Ishikawa (cell line): Measurements from ENCODE around the gene SPOP.

Experiments
- CEBPB ChIP-seq: IDR thresholded peaks from 2 replicates; pipeline ENCODE4 v1.6.1; 2012
- CREB1 ChIP-seq: IDR thresholded peaks from 2 replicates; pipeline ENCODE4 v1.6.1; 2012; ENCODE audit warnings: low read depth
- EGR1 ChIP-seq: IDR thresholded peaks from 2 replicates; pipeline ENCODE4 v1.6.1; 2012
- EP300 ChIP-seq: IDR thresholded peaks from 2 replicates; pipeline ENCODE4 v1.6.1; 2012; ENCODE audit warnings: borderline replicate concordance
- FOXM1 ChIP-seq: IDR thresholded peaks from 2 replicates; pipeline ENCODE4 v1.6.1; 2012; ENCODE audit warnings: low read depth, borderline replicate concordance
- NFIC ChIP-seq: IDR thresholded peaks from 2 replicates; pipeline ENCODE4 v1.6.1; 2012
- RAD21 ChIP-seq: IDR thresholded peaks from 2 replicates; pipeline ENCODE4 v1.6.1; 2012; ENCODE audit warnings: low read depth
- TAF1 ChIP-seq: IDR thresholded peaks from 2 replicates; pipeline ENCODE4 v1.6.1; 2012; ENCODE audit warnings: low read depth, mild to moderate bottlenecking
- TCF12 ChIP-seq: IDR thresholded peaks from 2 replicates; pipeline ENCODE4 v1.6.1; 2012; ENCODE audit warnings: low read depth
- TEAD4 ChIP-seq: IDR thresholded peaks from 2 replicates; pipeline ENCODE4 v1.6.1; 2012
- YY1 ChIP-seq: IDR thresholded peaks from 2 replicates; pipeline ENCODE4 v1.6.1; 2012; ENCODE audit warnings: low read depth
- ZBTB7A ChIP-seq: IDR thresholded peaks from 2 replicates; pipeline ENCODE4 v1.6.1; 2012; ENCODE audit warnings: low read depth
- TF ChIP-seq, protein P1 (sequence below): IDR thresholded peaks from 2 replicates; pipeline ENCODE4 v1.6.1; 2012
- TF ChIP-seq, protein P2 (sequence below): IDR thresholded peaks from 2 replicates; pipeline ENCODE4 v1.6.1; 2012; ENCODE audit warnings: low read depth, mild to moderate bottlenecking
- TF ChIP-seq, protein P3 (sequence below): IDR thresholded peaks from 2 replicates; pipeline ENCODE4 v1.6.1; 2012

SPOP gene

DNA sequence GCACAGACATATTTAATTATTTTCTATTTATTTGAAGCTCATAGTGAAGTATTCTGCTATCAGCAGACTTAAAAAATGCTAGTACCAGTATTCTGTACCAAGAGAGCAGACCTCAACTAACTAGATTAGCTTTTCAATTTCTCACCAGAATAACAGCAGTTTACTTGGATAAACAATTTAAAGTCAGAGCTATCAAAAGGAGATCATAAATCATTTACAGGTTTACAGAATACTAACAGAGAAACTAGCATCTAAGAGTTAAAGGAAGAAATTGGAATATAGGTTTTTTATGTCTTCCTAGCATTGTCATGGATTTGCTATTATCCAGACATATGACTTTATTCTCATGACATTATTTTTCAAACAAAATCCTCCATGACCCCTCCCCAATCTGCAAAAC lies 3.4 kb downstream of the SPOP start:
- TF ChIP-seq EP300 = no peak
- no peak for TF ChIP-seq NFIC
- no peak for TF ChIP-seq TCF12
- no peak for TF ChIP-seq TEAD4
- TF ChIP-seq, protein P1, sequence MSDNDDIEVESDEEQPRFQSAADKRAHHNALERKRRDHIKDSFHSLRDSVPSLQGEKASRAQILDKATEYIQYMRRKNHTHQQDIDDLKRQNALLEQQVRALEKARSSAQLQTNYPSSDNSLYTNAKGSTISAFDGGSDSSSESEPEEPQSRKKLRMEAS = no peak
- no peak for TF ChIP-seq YY1
- no peak for TF ChIP-seq EGR1
- no peak for TF ChIP-seq FOXM1
- no peak for TF ChIP-seq RAD21
- TF ChIP-seq, protein P2, sequence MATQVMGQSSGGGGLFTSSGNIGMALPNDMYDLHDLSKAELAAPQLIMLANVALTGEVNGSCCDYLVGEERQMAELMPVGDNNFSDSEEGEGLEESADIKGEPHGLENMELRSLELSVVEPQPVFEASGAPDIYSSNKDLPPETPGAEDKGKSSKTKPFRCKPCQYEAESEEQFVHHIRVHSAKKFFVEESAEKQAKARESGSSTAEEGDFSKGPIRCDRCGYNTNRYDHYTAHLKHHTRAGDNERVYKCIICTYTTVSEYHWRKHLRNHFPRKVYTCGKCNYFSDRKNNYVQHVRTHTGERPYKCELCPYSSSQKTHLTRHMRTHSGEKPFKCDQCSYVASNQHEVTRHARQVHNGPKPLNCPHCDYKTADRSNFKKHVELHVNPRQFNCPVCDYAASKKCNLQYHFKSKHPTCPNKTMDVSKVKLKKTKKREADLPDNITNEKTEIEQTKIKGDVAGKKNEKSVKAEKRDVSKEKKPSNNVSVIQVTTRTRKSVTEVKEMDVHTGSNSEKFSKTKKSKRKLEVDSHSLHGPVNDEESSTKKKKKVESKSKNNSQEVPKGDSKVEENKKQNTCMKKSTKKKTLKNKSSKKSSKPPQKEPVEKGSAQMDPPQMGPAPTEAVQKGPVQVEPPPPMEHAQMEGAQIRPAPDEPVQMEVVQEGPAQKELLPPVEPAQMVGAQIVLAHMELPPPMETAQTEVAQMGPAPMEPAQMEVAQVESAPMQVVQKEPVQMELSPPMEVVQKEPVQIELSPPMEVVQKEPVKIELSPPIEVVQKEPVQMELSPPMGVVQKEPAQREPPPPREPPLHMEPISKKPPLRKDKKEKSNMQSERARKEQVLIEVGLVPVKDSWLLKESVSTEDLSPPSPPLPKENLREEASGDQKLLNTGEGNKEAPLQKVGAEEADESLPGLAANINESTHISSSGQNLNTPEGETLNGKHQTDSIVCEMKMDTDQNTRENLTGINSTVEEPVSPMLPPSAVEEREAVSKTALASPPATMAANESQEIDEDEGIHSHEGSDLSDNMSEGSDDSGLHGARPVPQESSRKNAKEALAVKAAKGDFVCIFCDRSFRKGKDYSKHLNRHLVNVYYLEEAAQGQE = no peak
- TF ChIP-seq, protein P3, sequence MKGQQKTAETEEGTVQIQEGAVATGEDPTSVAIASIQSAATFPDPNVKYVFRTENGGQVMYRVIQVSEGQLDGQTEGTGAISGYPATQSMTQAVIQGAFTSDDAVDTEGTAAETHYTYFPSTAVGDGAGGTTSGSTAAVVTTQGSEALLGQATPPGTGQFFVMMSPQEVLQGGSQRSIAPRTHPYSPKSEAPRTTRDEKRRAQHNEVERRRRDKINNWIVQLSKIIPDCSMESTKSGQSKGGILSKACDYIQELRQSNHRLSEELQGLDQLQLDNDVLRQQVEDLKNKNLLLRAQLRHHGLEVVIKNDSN = no peak
- TF ChIP-seq CREB1 = no peak
- no peak for TF ChIP-seq ZBTB7A
- TF ChIP-seq CEBPB = no peak
- TF ChIP-seq TAF1 = no peak

DNA sequence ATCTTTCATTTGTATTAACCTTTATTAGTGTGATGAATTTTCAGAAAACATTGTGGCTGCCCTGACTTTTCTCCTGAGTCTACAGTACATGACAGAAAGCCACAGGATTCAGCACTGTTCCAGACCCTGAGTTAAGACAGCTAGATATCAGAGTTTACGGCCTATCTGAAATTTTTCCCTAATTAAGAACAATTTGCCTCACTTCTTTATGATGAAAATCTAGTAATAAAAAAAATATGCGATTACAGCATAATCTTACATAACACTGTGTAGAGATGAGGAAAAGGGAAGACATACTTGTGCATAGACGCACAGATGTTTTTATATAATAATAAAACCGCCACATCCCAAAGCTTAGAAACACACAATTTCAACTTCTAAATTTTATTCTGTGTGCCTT lies 7.3 kb downstream of the SPOP start:
- TF ChIP-seq NFIC (no peak), RAD21 (no peak), EP300 (no peak), CEBPB (no peak), CREB1 (no peak), FOXM1 (no peak), YY1 (no peak), EGR1 (no peak), ZBTB7A (no peak), TEAD4 (no peak), TCF12 (no peak), TAF1 (no peak)
- TF ChIP-seq, protein P1 = no peak
- TF ChIP-seq, protein P2 = no peak
- TF ChIP-seq, protein P3 = no peak

DNA sequence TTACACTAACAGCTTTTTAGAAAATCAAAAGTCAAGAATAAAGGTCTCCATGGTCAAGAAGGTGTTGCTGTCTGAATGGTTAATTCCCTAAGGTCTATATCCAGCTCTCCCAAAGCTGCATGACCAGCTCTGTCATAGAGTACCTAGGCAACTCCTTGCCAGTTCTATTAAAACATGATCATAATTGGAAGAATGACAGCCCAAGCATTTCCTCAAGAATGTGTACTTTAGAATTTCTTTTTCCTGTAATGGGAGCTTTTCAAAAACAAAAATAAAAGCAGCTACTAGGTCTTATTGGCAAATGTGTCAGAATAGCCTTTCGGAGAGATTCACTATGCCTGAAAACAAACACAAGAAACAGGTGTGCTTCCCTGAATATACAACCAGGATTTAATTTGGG lies 7.9 kb downstream of the SPOP start:
- TF ChIP-seq, protein P3 = no peak
- TF ChIP-seq EGR1 = no peak
- TF ChIP-seq, protein P1 = no peak
- no peak for TF ChIP-seq TCF12
- no peak for TF ChIP-seq CREB1
- no peak for TF ChIP-seq YY1
- no peak for TF ChIP-seq NFIC
- no peak for TF ChIP-seq TEAD4
- TF ChIP-seq CEBPB = no peak
- no peak for TF ChIP-seq EP300
- no peak for TF ChIP-seq ZBTB7A
- TF ChIP-seq TAF1 = no peak
- TF ChIP-seq, protein P2 = no peak

DNA sequence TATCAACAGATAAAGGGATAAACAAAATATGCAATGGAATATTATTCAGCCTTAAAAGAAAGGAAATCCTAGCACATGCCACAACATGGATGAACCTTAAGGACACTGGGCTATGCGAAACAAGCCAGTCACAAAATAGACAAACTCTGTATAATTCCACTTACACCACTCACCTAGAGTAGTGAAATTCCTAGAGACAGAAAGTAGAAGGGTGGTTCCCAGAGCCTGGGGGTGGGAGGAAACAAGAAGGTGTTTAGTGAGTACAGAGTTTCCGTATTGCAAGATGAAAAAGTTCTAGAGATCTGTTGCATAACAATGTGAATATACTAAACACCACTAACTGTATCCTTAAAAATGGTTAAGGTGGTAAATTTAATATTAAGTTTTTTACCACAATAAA lies 10.0 kb downstream of the SPOP start:
- TF ChIP-seq CEBPB (no peak), CREB1 (no peak), EP300 (no peak), ZBTB7A (no peak), TAF1 (no peak), TCF12 (no peak), NFIC (no peak)
- TF ChIP-seq, protein P1 = no peak
- TF ChIP-seq, protein P3 = no peak
